Liver (tissue), 3 donors: ENCODE measurements around the gene GNAI2.

ENCODE experiments used
- CTCF ChIP-seq: fragments of 150-350 bp; IDR thresholded peaks from 2 replicates; pipeline ENCODE4 v1.5.1; 2017; ENCODE audit warnings: improper control_type of control experiment, low read depth, low read length; ENCODE audit not compliant: missing input control
- EGR1 ChIP-seq, 2 donors: IDR thresholded peaks; 2 replicates each; pipeline ENCODE4 v1.6.1; 2016 to 2018; ENCODE audit warnings: antibody characterized with exemption in 2 of 2, low read depth in 2 of 2
- FOXA1 ChIP-seq: IDR thresholded peaks from 2 replicates; pipeline ENCODE4 v1.6.1; 2016; ENCODE audit warnings: antibody characterized with exemption
- FOXA2 ChIP-seq: IDR thresholded peaks from 2 replicates; pipeline ENCODE4 v1.6.1; 2016; ENCODE audit warnings: antibody characterized with exemption
- MAX ChIP-seq: IDR thresholded peaks from 2 replicates; pipeline ENCODE4 v1.6.1; 2016; ENCODE audit warnings: antibody characterized with exemption
- RAD21 ChIP-seq, 2 donors: IDR thresholded peaks; 2 replicates each; pipeline ENCODE4 v1.6.1; 2016; ENCODE audit warnings: antibody characterized with exemption in 2 of 2, mild to moderate bottlenecking in 2 of 2
- REST ChIP-seq: IDR thresholded peaks from 2 replicates; pipeline ENCODE4 v1.6.1; 2016; ENCODE audit warnings: antibody characterized with exemption, mild to moderate bottlenecking
- TAF1 ChIP-seq: conservative IDR thresholded peaks from 2 replicates; pipeline ENCODE4 v1.6.1; 2016; ENCODE audit warnings: antibody characterized with exemption, mild to moderate bottlenecking
- donor health status: healthy.
- donor health status: healthy.

GRCh38 chr3:50243543-50243895 is 7.5 kb downstream of the GNAI2 start:
- TF ChIP-seq CTCF (no peak), REST (no peak), TAF1 (no peak), FOXA2 (no peak), RAD21 (IDR thresholded peaks at IDR 0.05) (no peak), MAX (no peak), FOXA1 (no peak), EGR1 (IDR thresholded peaks at IDR 0.05; ENCODE audit: low read depth in 2 of 2) (no peak)
